Measurements from ENCODE around the gene SLC2A13.

- TF ChIP-seq POLR2AphosphoS5 (IDR thresholded peaks at IDR 0.05; ENCODE audit: low read depth, low read length), result no peak
- TF ChIP-seq POLR2A (IDR thresholded peaks at IDR 0.05; ENCODE audit: low read depth, low read length), result no peak
- no peak for TF ChIP-seq TAF1 (IDR thresholded peaks at IDR 0.05; ENCODE audit: borderline replicate concordance, low read depth, low read length)
Measured at GRCh38 chr12:40086471-40086870, 19.4 kb downstream of the SLC2A13 start.
